Left lung (tissue), 10 donors: Measurements from ENCODE around the gene OSTF1. TPM values are rescaled to one million over a fixed set of nuclear protein-coding genes. Genes with fewer than 3 reads are reported as not detected.

ENCODE experiments used
- ATAC-seq: fragments of 200-7000 bp; cut with Tn5 transposase; one replicate; pipeline ENCODE4 v1.9.1; 2020; ENCODE audit warnings: moderate library complexity
- DNase-seq, 4 donors: peaks; one replicate each; pipeline ENCODE4 v3.0.0-alpha.2; 2013 to 2020
- H3K27ac ChIP-seq, 2 donors: fragments of 200-600 bp; sonication (generic) in 1 of 2; one replicate each; pipeline versions ENCODE4 v1.5.0 to v1.8.0; 2020 to 2021
- H3K27me3 ChIP-seq, 2 donors: fragments of 200-600 bp; sonication (generic) in 1 of 2; one replicate each; pipeline versions ENCODE4 v1.5.0 to v1.8.0; 2020 to 2021
- H3K36me3 ChIP-seq, 2 donors: fragments of 200-600 bp; sonication (generic) in 1 of 2; one replicate each; pipeline versions ENCODE4 v1.5.0 to v1.8.0; 2020 to 2021
- H3K4me1 ChIP-seq, 2 donors: fragments of 200-600 bp; one replicate each; pipeline ENCODE4 v1.8.0; 2021
- H3K4me3 ChIP-seq, 2 donors: fragments of 200-600 bp; sonication (generic) in 1 of 2; one replicate each; pipeline versions ENCODE4 v1.5.0 to v1.8.0; 2020 to 2021; ENCODE audit warnings: mild to moderate bottlenecking in 1 of 2
- H3K9me3 ChIP-seq, 2 donors: fragments of 200-600 bp; sonication (generic) in 1 of 2; one replicate each; pipeline versions ENCODE4 v1.5.0 to v1.8.0; 2020 to 2021
- intact Hi-C, 2 donors: fragments of 100-400 bp; cut with DNase I; formaldehyde crosslinking; loops; one replicate each; pipeline versions ENCODE4 v1.11.2 to v1.14.2; 2022
- polyA plus RNA-seq, 6 donors: library from polyadenylated mRNA; unstranded; fragments of 120-200 nt; gene quantifications; one replicate each; pipeline ENCODE4 v1.2.1, GENCODE V29; 2013; ENCODE audit not compliant: insufficient read length in 6 of 6
- total RNA-seq, 2 donors: library from RNA; stranded (reverse); fragmentation: NEBNext Ultra II Directional; extraction: Animal tissue kit (Norgen Biotek cat#: 25700); gene quantifications; one replicate each; pipeline ENCODE4 v1.2.1, GENCODE V29; 2021
- TF ChIP-seq, protein P1 (sequence below), 2 donors: fragments of 200-600 bp; sonication (generic) in 1 of 2; IDR thresholded peaks; one replicate each; pipeline versions ENCODE4 v1.5.0 to v1.8.0; 2021; ENCODE audit warnings: antibody characterized with exemption in 2 of 2
- donor health status: DM: no; HTN: yes; CAD: no.
- donor health status: DM: no; HTN: no; CAD: no.

Gene OSTF1
- total and polyA plus RNA-seq, 8 donors = 54.8 to 94.7 (median 61.9) TPM

DNA sequence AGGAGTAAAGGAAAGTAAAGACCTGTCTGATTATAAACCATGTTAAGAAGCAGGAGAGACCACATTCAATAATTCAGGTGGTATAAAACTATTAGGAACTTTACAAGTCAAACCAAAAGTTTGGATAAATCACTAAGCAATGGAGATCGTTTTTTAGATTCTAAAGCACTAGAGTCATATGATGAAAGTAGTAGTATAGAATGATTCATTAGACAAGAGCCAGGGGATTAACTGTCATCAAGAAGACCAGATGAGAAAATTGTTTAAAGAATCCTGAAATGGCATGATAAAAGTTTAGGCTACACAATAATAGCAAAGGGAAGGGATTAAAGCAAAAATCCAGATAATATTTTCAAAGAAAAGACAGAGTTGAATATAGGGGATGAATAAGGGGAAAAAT lies 47.3 kb upstream of the OSTF1 start:
- intact Hi-C loops = no loop called here
- no peak overlapping the region for H3K27ac ChIP-seq
- no peaks in the 10 kb centered on the region for H3K9me3 ChIP-seq
- no peaks in the 10 kb centered on the region for H3K27me3 ChIP-seq
- TF ChIP-seq, protein P1, sequence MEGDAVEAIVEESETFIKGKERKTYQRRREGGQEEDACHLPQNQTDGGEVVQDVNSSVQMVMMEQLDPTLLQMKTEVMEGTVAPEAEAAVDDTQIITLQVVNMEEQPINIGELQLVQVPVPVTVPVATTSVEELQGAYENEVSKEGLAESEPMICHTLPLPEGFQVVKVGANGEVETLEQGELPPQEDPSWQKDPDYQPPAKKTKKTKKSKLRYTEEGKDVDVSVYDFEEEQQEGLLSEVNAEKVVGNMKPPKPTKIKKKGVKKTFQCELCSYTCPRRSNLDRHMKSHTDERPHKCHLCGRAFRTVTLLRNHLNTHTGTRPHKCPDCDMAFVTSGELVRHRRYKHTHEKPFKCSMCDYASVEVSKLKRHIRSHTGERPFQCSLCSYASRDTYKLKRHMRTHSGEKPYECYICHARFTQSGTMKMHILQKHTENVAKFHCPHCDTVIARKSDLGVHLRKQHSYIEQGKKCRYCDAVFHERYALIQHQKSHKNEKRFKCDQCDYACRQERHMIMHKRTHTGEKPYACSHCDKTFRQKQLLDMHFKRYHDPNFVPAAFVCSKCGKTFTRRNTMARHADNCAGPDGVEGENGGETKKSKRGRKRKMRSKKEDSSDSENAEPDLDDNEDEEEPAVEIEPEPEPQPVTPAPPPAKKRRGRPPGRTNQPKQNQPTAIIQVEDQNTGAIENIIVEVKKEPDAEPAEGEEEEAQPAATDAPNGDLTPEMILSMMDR (IDR thresholded peaks at IDR 0.05) = no peak
- no peaks in the 10 kb centered on the region for H3K36me3 ChIP-seq
- H3K4me1 ChIP-seq = no peaks in the 10 kb centered on the region
- ATAC-seq = no peak
- DNase-seq = no peak
- no peak overlapping the region for H3K4me3 ChIP-seq

DNA sequence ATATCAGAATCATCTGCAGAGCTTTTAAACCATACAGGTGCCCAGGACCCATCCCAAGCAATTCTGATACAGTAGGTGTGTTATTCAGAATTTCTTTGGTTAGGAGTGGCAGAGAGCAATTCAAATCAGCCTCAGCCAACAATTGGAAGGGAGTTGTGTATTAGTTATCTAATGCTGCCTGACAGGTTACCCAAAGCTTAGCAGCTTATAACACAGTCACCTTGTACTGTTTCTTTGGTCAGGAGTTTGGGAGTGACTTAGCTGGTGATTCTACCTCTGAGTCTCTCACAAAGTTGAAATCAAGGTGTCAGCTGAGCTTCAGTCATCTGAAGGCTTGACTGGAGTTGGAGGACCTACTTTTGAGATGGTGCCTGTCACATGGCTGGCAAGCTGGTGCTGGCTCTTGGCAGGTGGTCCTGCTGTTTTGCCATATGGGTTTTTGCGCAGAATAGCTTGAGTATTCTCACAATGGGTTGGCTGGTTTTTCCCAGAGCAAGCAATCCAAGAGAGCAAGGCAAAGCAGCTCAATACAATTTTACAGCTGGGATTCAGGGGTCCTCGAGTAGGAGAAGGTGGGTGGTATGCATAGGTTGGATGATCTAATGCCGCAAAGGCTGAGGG lies 41.5 kb upstream of the OSTF1 start:
- H3K9me3 ChIP-seq = no peaks in the 10 kb centered on the region
- TF ChIP-seq, protein P1 (IDR thresholded peaks at IDR 0.05) = no peak
- ATAC-seq (no peak), DNase-seq (no peak)
- H3K36me3 ChIP-seq = no peaks in the 10 kb centered on the region
- no peak overlapping the region for H3K27ac ChIP-seq
- no peaks in the 10 kb centered on the region for H3K4me1 ChIP-seq
- H3K4me3 ChIP-seq = no peak overlapping the region
- intact Hi-C loops = no loop called here
- no peaks in the 10 kb centered on the region for H3K27me3 ChIP-seq

DNA sequence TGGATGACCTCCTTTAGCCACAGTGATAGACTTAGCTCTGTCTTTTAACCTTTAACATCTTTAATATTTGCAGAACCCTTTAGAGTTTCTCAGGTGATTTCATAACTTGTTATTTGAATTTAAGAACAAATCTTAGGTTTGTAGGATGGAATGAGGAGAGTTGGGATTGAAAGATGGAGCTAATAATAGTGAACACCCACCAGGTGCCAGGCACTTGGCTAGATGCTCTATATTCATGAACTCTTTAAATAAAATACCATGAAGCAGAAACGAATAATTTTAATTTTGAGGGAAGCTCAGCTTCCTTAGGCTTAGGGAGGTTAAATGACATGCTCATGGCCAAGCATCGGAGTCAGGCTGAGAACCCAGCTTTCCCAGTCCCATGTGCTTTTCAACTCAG lies 40.8 kb upstream of the OSTF1 start:
- DNase-seq (no peak), ATAC-seq (no peak)
- TF ChIP-seq, protein P1 (IDR thresholded peaks at IDR 0.05) = no peak
- no peaks in the 10 kb centered on the region for H3K9me3 ChIP-seq
- intact Hi-C loops = no loop called here
- H3K36me3 ChIP-seq = no peaks in the 10 kb centered on the region
- no peak overlapping the region for H3K27ac ChIP-seq
- no peaks in the 10 kb centered on the region for H3K27me3 ChIP-seq
- no peak overlapping the region for H3K4me3 ChIP-seq
- H3K4me1 ChIP-seq = no peaks in the 10 kb centered on the region

DNA sequence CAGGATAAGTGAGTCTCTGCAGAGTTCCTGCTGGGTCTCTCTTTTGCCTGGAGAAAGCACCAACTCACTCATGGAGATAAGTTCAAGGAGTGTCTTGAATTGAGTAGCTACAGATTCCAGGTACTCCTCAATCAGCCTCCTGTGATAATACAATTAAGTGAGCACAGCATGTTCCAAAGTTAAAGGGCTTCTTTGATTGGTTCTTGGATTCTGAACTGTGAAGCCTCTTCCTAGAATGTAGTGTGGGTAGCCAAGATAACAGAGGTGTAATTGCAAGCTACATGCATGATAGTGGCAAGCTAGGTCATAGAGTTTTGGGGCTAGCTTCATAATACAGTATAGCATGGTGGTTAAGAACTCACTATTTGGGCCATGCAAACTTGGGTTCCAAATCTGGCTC lies 37.0 kb upstream of the OSTF1 start:
- ATAC-seq = no peak
- Histone ChIP-seq H3K36me3 (no peaks in the 10 kb centered on the region), H3K27me3 (no peaks in the 10 kb centered on the region), H3K9me3 (no peaks in the 10 kb centered on the region), H3K4me1 (no peaks in the 10 kb centered on the region), H3K4me3 (no peak overlapping the region), H3K27ac (no peak overlapping the region)
- TF ChIP-seq, protein P1 (IDR thresholded peaks at IDR 0.05) = no peak
- intact Hi-C loops = no loop called here
- DNase-seq = no peak

DNA sequence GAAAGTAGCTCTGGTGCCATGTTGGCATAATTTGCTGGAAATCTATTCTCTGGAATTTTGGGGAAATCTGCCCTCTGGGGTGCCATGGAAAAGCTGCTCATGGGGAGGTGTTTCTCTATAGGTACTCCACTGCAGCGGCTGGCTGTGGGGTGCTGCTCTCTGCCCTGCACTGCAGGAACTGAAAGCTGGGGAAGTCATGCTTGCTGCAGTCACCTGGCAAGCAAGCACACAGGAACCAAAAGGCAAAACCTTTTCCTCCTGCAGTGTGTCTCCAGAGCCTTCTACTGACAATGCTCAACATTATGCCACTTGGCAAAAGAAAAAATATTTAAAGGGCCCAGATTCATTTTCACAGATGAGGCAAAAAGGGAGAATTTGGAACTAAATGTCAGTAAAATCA lies 34.4 kb upstream of the OSTF1 start:
- Histone ChIP-seq H3K27me3 (no peaks in the 10 kb centered on the region), H3K4me1 (no peaks in the 10 kb centered on the region), H3K9me3 (no peaks in the 10 kb centered on the region), H3K36me3 (no peaks in the 10 kb centered on the region), H3K4me3 (no peak overlapping the region), H3K27ac (no peak overlapping the region)
- DNase-seq (no peak), ATAC-seq (no peak)
- intact Hi-C loops = no loop called here
- TF ChIP-seq, protein P1 (IDR thresholded peaks at IDR 0.05) = no peak
